Ovary (tissue), 3 donors: Measurements from ENCODE around the gene OR1F1.

Experiments used
- CTCF ChIP-seq, 3 donors: fragments of 450-650 bp in 2 of 3; fragments of 200-600 bp in 1 of 3; IDR thresholded peaks; one replicate each; pipeline versions ENCODE4 v1.5.1 to v1.8.0; 2016 to 2022; ENCODE audit warnings: antibody characterized with exemption in 3 of 3, mild to moderate bottlenecking in 1 of 3
- POLR2A ChIP-seq: fragments of 450-650 bp; IDR thresholded peaks from one replicate; pipeline ENCODE4 v1.6.1; 2017; ENCODE audit warnings: antibody characterized with exemption, mild to moderate bottlenecking, moderate library complexity
- donor health status: DM: no; HTN: no; CAD: no.

DNA sequence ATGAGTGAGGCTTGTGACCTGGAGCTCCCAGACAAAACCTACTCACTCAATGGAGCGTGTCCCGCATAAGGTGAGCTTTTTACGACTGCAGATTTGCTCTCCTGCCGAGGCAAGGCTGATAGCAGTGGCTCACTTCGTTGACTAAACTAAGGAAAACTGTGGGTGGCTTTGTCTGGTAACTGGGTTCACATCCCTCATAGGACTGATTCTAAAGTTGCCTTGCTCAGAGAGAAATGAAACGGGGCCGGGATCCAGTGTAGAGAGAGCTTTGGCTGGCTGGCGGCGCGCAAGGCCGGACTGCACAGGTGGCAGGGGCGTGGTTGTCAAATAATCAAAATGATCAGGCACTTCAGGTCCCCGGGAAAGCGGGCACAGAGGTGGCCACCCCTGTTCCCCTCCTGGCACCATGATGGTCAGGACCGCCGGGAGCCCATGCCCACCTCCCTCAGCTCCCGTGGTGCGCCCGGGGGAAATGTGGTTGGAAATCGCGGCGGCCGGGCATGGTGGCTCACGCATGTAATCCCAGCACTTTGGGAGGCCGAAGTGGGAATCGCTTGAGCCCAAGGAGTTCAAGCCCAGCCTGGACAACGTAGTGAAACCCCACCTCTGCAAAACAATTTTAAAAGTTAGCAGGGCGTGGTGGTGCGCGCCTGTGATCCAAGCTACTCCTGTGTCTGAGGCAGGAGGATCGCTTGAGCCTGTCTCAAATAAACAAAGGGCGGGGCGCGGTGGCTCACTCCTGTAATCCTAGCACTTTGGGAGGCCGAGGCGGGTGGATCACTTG, 26.6 kb upstream of the OR1F1 start:
- no peak for TF ChIP-seq CTCF (IDR thresholded peaks at IDR 0.05)
- TF ChIP-seq POLR2A = no peak
